ENCODE measurements around the gene PNMA8C.

- TF ChIP-seq CTCF (conservative IDR thresholded peaks at IDR 0.05; ENCODE audit: low read depth, low read length) (no peak), EZH2 (IDR thresholded peaks at IDR 0.05; ENCODE audit: low read length, unreplicated experiment) (no peak), EZH2phosphoT487 (IDR thresholded peaks at IDR 0.05; ENCODE audit: borderline replicate concordance, low read length) (no peak)
These were observed 6.4 kb downstream of the PNMA8C start for GRCh38 chr19:46422344-46422743.

Data from PC-3 (cell line).